Left ventricle myocardium superior (tissue), 1 donor: Measurements from ENCODE around the gene ZNF555. TPM values are rescaled to one million over a fixed set of nuclear protein-coding genes. Genes with fewer than 3 reads are reported as not detected.
"Not testable (repeated sequence)": the region's sequence is repeated elsewhere in the genome, so short reads cannot be mapped to it uniquely, and the experiment has no call there.

Source experiments
- ATAC-seq: fragments of 200-7000 bp; cut with Tn5 transposase; one replicate; pipeline ENCODE4 v1.9.1; 2020; ENCODE audit warnings: mild to moderate bottlenecking, moderate library complexity
- DNase-seq: peaks from one replicate; pipeline ENCODE4 v3.0.0-alpha.2; 2020
- intact Hi-C: fragments of 100-400 bp; cut with micrococcal nuclease; formaldehyde crosslinking; loops from one replicate; pipeline ENCODE4 v1.11.0; 2022
- total RNA-seq: library from RNA; stranded (reverse); fragmentation: NEBNext Ultra II Directional; extraction: Animal tissue kit (Norgen Biotek cat#: 25700); gene quantifications from one replicate; pipeline ENCODE4 v1.2.1, GENCODE V29; 2021
- donor health status: DM: no; HTN: yes; CAD: no; lungs with severe emphysema.

The ZNF555 gene
- total RNA-seq, 1 donor from 2014 or later, result 9.6 TPM

DNA sequence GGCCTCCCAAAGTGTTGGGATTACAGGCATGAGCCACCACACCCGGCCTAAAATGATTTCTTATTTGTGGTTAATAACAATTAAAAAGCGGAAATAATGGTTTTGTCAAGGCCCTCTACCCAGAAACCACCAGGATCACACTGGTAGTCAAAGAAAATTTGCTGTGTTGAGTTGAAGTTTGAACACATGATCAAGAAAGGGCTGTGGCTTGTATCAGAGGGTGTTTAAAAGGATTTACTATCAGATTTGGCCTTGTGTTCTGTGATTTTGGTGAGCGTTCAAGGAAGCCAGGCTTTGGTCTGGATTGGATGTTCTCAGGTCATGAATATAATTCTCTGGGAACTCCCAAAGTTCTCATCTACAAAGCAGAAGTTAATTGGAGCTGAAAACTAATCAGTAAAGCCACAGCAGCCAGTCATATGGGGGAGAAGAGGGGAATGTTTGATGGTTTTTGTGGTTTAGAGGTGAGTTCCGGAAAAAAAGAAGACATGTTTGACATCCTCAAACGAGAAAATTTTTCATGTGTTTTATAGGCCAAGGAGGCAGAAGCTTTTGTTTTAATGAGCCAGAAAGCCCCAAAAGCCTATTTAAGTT, 15.3 kb downstream of the ZNF555 start:
- intact Hi-C loops, result no loop called here
- DNase-seq, result no peak
- no peak for ATAC-seq

DNA sequence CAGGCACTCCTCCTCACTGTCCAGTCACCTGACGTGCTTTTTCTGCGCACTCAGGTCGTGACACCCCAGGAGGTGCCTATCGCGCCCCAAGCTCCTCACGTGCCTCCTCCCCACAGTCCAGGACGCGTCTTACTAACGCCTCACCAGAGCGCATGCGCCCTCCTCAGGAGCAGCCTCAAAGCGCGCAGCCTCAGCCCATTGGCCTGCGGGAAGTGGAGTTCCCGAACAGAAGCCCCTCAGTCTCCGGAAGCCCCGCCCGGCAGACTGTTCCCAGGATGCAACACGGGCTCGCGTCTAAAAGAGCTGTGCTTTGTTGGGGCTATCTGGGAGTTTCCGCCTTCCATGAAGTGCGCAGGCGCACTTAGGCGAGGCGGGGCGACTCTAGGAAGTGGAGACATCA, 17.6 kb downstream of the ZNF555 start:
- DNase-seq, result no peak
- ATAC-seq, result no peak
- intact Hi-C loops, result no loop called here

DNA sequence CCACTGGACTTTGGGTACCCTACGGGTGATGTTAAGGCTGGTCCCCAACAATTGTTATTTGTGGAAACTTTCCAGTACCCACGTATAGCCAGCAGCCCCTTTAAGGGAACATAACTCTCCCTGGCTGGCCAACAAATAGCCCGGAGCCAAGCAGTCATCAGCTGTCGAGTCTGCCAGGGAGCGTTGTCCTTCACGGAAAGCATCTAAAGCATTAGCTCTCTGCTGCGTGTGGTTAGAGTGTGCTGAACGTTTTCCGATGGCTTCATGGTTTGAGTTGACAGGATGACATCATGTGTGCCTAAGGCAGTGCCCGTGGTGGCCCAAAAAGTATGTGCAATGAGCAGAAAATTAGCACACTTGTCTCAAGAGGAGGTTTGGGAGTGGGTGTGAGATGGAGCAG, 22.5 kb downstream of the ZNF555 start:
- peak; percentile 28 for ATAC-seq
- intact Hi-C loops, result no loop called here

DNA sequence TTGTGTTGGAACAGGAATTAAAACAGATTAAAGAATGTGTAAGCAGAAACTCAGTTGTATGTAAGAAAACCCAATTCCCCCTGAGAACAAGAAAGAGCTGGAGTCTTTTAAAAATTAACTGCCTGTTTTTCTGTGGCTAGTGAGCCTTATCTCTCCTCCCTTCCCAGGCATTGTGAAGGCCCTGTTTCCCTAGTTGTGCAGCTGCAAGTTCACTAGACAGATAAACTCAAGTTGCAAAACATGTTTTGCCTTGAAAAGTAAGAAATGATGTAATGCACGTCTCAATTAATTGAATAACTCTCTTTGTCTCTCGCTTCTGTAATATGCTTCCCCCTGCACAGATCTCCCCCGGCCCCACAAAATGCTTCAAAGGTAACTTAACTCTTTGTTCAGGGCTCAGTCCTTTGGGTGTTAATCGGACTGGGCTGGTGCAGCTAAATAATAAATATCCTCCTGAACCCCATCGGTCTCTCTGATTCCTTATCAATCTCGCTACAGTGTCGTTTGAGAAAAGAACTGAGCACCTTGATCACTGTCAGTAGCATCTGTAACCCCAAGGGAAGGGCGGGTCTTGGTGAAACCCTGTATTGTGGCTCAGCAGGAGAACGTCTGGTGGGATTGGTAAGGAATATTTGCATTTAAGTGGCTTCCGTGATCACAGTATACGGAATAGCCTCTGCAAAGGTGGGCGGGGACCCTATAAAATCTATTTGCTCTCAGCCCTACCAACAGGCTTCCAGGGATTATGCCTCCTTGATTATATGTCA, 24.2 kb downstream of the ZNF555 start:
- intact Hi-C loops, result no loop called here
- DNase-seq, result no peak
- no peak for ATAC-seq

More for the DNA sequence above, 22.5 kb downstream of the ZNF555 start:
- DNase-seq, result no peak

DNA sequence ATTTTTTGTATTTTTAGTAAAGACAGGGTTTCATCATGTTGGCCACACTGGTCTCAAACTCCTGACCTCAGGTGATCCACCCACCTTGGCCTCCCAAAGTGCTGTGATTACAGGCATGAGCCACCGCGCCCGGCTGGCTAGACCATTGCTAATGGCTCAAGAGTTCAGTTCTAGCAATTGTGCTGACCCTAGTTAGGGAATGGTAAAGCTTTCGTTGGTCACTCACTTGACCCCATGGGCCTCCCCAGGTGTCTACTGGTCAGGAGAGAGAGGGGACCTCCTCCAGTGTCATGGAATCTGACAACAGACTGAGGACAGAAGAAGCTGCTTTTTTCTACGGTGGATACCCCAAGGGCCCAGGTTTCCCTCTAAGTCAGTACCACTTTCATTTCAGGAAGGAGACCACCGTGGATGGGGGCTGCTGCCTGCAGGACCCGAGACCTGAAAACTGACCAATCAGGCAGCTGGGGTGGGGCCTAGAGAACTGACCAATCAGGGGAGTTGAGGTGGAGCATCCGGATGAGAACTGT, 25.3 kb downstream of the ZNF555 start:
- ATAC-seq (no peak), DNase-seq (no peak)
- intact Hi-C loops, result no loop called here

DNA sequence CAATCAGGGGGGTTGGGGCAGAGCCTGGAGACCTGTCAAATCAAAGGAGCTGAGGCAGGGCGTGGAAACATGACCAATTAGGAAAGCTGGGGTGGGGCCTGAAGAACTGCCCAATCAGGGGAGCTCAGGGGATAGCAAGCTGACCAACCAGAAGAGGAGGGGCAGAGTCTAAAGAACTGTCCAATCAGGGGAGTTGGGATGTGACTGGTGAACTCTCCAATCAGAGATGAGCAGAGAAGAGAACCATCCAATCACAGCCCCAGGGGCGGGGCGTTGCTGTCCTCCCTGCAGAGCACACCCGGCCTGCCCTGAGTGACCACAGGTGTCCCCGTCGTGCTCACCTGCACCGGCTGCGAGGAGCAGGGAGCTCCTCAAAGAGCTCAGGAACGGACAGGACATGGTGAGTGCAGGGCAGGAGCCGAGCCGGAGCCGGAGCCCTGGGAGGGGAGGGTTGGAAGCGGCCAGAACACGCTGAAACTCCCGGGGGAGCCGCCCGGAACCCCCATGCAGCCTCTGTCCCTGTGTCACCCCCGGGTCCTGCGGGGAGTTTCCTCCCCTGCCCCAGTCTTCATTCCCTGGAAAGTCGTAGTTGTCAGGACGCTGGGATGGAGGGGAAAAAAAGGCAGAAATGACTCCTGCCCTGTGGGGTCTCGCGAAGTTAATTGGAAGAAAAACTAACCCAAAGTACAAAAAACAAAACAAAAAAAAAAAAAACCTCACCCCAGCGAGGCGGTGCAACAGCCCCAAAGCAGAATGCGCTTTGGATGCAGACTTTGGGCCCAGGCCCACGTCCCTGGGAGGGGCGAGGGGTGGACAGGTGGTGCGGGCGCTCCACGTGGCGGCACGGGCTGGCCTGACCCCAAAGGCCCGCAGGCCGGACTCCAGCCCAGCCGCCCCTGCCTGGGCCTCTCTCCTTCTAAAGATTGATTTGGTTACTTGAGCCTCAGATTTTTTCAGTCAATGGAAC, 26.0 kb downstream of the ZNF555 start, which contains the start of gene ZNF556:
TSS of gene ZNF556 (plus strand) at position 311 of the 967 bp plus-strand sequence. CDS start at position 398, 87 bp downstream.
- intact Hi-C loops, result no loop called here
- ATAC-seq, result peak; percentile 22
- no peak for DNase-seq

DNA sequence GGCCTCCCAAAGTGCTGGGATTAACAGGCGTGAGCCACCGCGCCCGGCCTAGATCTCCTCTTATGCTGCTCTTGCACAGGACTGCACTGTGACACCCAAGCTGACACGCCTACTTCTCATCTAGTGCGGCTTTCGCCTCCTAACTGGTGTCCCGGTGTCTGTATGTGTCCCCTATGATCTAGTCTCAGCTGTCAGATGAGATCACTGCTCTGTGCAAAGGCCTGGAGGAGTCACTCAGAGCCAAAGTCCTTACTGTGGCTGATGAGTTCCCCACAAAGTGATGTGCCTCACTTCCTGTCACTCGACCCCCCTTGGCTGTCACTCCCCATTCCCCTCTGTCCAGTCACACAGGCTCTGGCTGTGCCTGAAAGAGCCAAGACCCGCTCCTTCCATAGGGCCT, 28.3 kb downstream of the ZNF555 start:
- intact Hi-C loops, result no loop called here
- ATAC-seq (no peak), DNase-seq (no peak)

DNA sequence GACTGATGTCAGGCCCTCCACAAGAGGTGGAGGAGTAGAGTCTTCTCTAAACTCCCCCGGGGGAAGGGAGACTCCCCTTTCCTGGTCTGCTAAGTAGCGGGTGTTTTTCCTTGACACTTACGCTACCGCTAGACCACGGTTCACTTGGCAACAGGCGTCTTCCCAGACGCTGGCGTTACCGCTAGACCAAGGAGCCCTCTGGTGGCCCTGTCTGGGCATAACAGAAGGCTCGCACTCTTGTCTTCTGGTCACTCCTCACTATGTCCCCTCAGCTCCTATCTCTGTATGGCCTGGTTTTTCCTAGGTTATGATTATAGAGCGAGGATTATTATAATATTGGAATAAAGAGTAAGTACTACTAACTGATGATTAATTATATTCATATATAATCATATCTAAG, 30.9 kb downstream of the ZNF555 start:
- DNase-seq, intact Hi-C loops, ATAC-seq: not testable (repeated sequence)

DNA sequence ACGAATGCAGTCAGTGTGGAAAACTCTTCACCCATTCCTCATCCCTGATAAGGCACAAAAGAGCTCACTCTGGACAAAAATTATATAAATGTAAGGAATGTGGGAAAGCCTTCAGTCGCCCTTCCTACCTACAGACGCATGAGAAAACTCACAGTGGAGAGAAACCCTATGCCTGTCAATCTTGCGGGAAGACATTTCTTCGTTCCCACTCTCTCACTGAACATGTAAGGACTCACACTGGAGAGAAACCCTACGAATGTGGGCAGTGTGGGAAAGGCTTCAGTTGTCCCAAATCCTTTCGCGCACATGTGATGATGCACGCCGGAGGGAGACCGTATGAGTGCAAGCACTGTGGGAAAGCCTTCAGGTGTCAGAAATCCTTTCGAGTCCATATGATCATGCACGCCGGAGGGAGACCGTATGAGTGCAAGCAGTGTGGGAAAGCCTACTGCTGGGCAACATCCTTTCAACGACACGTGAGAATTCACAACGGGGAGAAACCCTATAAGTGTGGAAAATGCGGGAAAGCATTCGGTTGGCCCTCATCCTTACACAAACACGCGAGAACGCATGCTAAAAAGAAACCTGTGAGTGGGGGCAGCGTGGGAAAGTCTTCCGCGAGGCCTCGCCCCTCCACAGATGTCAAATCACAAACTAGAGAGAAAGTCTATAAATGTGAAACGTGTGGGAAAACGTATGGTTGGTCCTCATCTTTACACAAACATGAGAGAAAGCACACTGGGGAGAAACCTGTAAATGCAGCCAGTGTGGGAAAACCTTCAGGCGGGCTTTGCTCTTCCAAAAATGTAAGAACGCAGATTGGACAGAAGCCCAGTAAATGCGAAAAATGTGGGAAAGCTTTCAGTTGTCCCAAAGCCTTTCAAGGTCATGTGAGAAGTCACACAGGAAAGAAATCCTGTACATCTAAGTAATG, 36.4 kb downstream of the ZNF555 start:
- intact Hi-C loops, result no loop called here
- DNase-seq (no peak), ATAC-seq (no peak)

DNA sequence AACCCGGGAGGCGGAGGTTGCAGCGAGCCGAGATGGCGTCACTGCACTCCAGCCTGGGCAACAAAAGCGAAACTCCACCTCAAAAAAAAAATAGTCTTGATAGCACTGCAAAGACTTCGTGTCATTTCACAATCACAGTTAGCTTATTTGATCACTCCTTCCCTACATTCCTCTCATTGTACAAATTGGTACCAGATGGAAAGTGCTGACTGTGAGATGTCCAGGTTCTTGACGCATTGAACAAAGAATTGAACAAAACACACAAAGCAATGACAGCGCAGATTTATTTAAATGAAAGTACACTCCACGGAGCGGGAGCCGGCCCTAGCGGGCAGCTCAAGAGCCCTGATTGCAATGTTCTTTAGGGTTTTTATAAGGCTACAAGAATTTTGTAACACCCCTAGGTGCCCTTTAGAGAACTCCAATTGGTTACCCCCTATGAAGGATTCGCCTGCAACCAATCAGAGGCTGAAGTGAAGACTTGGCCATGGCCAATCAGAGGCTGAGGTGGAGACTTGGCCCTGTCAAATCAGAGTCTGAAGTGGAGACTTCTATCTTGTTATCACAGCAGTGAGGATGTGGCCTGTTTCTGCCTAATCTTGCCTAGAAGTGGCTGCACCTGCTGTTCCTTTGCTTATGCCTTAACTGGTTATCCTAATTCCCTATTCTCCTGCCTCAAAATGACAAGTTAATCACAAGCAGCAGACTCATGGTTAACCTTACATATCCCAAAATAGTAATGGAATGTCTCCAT, 42.6 kb downstream of the ZNF555 start:
- DNase-seq (no peak), ATAC-seq (no peak)
- intact Hi-C loops, result no loop called here

DNA sequence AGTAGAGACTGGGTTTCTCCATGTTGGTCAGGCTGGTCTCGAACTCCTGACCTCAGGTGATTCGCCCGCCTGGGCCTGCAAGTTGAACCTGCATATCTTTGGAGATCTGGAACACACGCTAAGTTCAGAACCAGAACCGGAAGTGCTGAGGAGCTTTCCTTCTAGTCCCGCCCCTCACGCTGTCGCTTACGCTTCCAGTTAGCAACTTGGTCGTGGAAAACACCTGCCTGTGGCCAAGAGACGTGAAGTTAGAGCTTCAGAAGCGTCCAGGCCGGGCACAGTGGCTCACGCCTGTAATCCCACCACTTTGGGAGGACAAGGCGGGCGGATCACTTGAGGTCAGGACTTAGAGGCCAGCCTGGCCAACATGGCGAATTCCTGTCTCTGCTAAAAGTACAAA, 44.5 kb downstream of the ZNF555 start:
- ATAC-seq (no peak), DNase-seq (no peak)
- intact Hi-C loops, result loop anchor here (5.0 kb wide), 1 partner anchor 277 kb away; no protein-coding TSS in a partner anchor

DNA sequence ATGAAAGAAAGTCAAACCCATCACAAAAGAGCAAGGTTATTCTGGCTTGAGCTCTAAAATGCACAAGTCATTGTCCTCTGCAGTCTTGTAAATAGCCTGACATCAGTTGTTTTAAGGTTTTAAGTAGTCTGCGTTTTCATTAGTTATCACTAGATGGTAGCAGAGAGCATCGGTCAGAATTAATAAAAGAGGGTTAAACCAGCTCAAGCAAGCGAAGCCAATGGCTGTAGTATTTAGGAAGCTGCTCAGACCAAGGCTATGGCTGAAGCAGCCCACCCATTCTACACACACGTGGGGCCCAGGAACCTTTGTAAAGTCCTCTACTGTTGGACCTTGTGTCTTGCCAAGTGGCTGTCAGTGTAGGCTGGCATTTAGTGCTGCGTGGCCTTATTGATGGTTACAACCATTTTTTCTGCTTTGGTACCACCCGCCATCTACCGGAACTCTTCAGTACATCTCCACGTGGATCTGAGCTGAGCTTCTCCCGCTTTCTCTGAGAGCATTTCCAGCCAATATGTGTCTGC, 46.2 kb downstream of the ZNF555 start:
- intact Hi-C loops, result loop anchor here (5.0 kb wide), 1 partner anchor 275 kb away; no protein-coding TSS in a partner anchor
- DNase-seq, result no peak
- ATAC-seq, result peak; percentile 76

DNA sequence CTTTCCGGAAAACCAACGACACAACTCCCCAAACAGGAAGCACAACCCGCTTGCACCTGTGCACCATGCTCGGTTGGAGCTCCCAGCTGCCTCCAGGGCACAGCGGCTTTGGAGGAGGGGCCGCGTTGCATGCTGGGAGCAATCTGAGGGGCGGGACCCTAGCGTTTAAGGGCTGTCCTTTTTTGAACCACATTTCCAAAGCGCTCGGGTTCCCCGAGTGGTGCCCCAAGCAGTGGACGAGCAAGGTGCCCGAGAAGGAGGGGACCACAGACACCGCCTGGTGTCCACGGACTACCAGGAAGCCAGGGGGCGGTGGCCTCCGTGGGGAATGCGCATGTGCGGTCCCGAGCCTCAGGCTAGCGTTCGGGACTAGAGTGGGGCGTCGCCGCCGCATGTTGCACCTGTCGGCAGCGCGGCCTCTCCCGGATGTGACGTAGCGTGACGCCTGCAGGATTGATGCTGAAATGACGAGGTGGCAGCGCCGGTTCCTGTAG, 47.5 kb downstream of the ZNF555 start:
- DNase-seq, result peak; percentile 38
- ATAC-seq, result no peak
- intact Hi-C loops, result loop anchor here (5.0 kb wide), 1 partner anchor 274 kb away; no protein-coding TSS in a partner anchor

DNA sequence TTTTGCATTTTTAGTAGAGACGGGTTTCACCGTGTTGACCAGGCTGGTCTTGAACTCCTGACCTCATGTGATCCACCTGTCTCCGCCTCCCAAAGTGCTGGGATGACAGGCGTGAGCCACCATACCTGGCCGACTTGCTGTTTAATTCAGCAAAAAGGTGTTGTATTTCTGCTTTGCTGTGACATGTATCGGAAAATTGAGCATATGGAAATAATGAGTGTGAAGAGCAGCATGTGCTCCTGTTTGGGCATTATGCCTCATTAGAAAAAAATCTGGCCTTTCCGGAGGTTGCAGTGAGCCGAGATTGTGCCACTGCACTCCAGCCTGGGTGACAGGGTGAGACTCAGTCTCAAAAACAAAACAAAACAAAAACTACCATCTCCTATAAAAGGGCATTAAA, 49.3 kb downstream of the ZNF555 start:
- DNase-seq, intact Hi-C loops, ATAC-seq: not testable (repeated sequence)

DNA sequence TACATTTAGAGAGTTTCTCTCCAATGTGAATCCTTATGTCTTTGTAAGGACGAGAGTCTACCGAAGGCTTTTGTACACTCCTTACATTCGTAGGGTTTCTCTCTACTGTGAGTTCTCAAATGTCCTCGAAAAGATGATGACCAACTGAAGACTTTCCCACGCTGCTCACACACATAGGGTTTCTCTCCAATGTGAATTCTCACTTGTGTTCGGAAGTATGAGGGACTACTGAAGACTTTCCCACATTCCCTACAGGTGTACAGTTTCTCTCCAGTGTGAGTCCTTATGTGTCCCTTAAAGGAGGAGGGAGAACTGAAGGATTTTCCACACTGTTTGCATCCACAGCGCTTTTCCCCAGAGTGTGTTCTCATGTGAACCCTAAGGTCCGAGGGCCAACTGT, 55.4 kb downstream of the ZNF555 start:
- intact Hi-C loops, result no loop called here
- no peak for DNase-seq
- ATAC-seq, result no peak

DNA sequence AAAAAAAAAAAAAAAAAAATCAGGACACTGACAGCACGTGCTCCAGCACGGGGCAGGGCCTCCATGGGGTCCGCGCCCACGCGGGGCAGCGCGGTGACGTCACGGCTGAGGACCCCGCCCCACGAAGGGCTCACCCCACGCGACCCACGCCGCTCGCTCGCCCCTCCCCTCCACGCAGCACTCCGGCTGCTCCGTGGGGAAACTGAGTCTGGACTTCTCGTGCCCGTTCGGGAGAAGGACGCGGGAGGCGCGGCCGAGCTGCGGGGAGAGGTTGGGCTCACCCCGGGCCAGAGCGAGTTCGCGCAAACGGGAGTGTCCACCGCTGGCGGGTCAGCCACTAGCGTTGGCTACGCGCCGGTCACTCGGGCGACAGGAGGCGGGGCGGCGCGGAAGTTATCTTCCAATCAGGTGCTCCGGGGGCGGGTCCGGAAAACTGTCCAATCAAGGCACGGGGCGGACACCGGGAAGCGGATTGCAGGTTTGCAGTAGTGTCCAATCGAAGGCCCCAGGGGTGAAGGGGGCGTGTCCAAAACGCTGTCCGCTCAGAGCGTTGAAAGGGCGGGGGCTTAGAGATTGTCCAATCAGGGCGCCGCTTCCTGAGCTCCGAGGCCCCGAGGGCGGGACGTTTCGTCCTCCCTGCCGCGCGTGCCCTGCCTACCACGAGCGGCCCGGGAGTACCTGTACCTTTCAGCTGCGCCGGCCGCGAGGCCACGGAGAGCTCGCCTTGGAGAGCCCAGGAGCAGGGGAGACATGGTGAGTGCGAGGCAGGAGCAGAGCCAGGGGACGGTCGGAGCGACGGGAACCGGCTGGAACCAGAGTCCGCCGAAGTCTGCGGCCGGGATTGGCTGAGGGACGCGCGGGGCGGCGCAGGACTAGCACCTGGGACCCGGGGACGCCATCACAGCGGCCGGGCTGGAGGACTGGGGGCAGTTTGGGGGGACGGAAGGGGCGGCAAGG, 59.3 kb downstream of the ZNF555 start, which contains the start of gene ZNF57:
TSS of gene ZNF57 (plus strand) at position 633 of the 957 bp plus-strand sequence. CDS start at position 751, 118 bp downstream.
- DNase-seq (peak; percentile 100), ATAC-seq (peak; percentile 99)
- intact Hi-C loops, result no loop called here
